ENCODE results near the gene GDPD3. TPM values are rescaled to one million over a fixed set of nuclear protein-coding genes. Genes with fewer than 3 reads are reported as not detected.

The GDPD3 gene
- total and polyA plus RNA-seq, 9 of the 15 experiments (the other 6 are each of a cell fraction or from before 2014, with no cell fraction given) = 0.47 to 3.9 (median 1.1) TPM

GRCh38 chr16:30096105-30096861 lies 17.1 kb downstream of the GDPD3 start, which contains the start of gene YPEL3 (continued):
- TF ChIP-seq VEZF1 (CRISPR knock-in tag; IDR thresholded peaks at IDR 0.05) = peak; percentile 94
- peak; percentile 31; the same call in 1 of the 2 replicates for TF ChIP-seq ETV1 (tag; conservative IDR thresholded peaks at IDR 0.05; ENCODE audit: low read depth)
- TF ChIP-seq CBX2 (IDR thresholded peaks at IDR 0.05; ENCODE audit: insufficient read depth, low read length, poor library complexity, severe bottlenecking) = no peak
- no peak for TF ChIP-seq FOXO4 (CRISPR knock-in tag; IDR thresholded peaks at IDR 0.05)
- no peak for TF ChIP-seq ZC3H4 (CRISPR knock-in tag; IDR thresholded peaks at IDR 0.05; ENCODE audit: borderline replicate concordance)
- peak; percentile 71; the same call in 1 of the 2 replicates for TF ChIP-seq GATAD2B (IDR thresholded peaks at IDR 0.05; ENCODE audit: borderline replicate concordance)
- no peak for TF ChIP-seq HDGF (IDR thresholded peaks at IDR 0.05)
- no peak for TF ChIP-seq CBX8 (IDR thresholded peaks at IDR 0.05; ENCODE audit: borderline replicate concordance, extremely low read depth, low read depth, low read length, poor library complexity, severe bottlenecking)
- TF ChIP-seq EP400 (IDR thresholded peaks at IDR 0.05) = peak; percentile 56; the same call in 1 of the 2 replicates
- TF ChIP-seq NBN (IDR thresholded peaks at IDR 0.05; ENCODE audit: low read depth) = no peak
- peak in 1 of 2 experiments; percentile 55; a peak in 2 of 4 replicates for TF ChIP-seq MNT (conservative IDR thresholded peaks at IDR 0.05)
- peak; percentile 85 for TF ChIP-seq POLR2G (IDR thresholded peaks at IDR 0.05; ENCODE audit: low read depth, low read length)
- TF ChIP-seq SP1 (CRISPR knock-in tag; IDR thresholded peaks at IDR 0.05) = no peak
- TF ChIP-seq GABPA (tag; conservative IDR thresholded peaks at IDR 0.05; ENCODE audit: low read depth) = peak; percentile 87
- TF ChIP-seq SMAD4 (CRISPR knock-in tag; conservative IDR thresholded peaks at IDR 0.05) = peak; percentile 61
- 0 out of 2 replicates have a peak, but pooled peaks have one; percentile 16 for TF ChIP-seq THAP12 (CRISPR knock-in tag; IDR thresholded peaks at IDR 0.05)
- TF ChIP-seq TEAD1 (CRISPR knock-in tag; IDR thresholded peaks at IDR 0.05) = peak; percentile 33 to 97; a peak in 3 of 4 replicates
- peak; percentile 58 to 74; a peak in 3 of 4 replicates for TF ChIP-seq MAZ (CRISPR knock-in tag; conservative IDR thresholded peaks at IDR 0.05 in 1 of 2, IDR thresholded peaks at IDR 0.05 in 1 of 2)

Data from K562 (cell line).